Kidney (tissue), 14 donors: Measurements from ENCODE around the gene AUTS2. TPM values are rescaled to one million over a fixed set of nuclear protein-coding genes. Genes with fewer than 3 reads are reported as not detected.
A peak's percentile ranks its signal among the peaks of the same experiment; 100 is the strongest.

Experiments used
- DNase-seq, 5 donors: peaks; one replicate each; pipeline ENCODE4 v3.0.0-alpha.2; 2013 to 2020
- FAIRE-seq: peaks from 2 replicates; lab custom pipeline; 2012; peaks lifted over from hg19 to GRCh38; lab: Jason Lieb, UNC
- H3K27ac ChIP-seq, 2 donors: one replicate each; pipeline ENCODE4 v1.7.0; 2013; ENCODE audit warnings: low read depth in 2 of 2, low read length in 2 of 2, inconsistent platforms in 1 of 2
- H3K27me3 ChIP-seq: one replicate; pipeline ENCODE4 v1.7.1; 2013; ENCODE audit warnings: low read length, inconsistent platforms; ENCODE audit not compliant: control insufficient read depth, insufficient read depth
- H3K36me3 ChIP-seq, 3 donors: one replicate each; pipeline versions ENCODE4 v1.7.0 to v1.7.1; 2013; ENCODE audit warnings: low read length in 3 of 3, control low read depth in 1 of 3, inconsistent platforms in 1 of 3; ENCODE audit not compliant: insufficient read depth in 3 of 3, control insufficient read depth in 2 of 3
- H3K4me1 ChIP-seq, 3 donors: one replicate each; pipeline versions ENCODE4 v1.7.0 to v1.7.1; 2013; ENCODE audit warnings: low read length in 3 of 3, inconsistent platforms in 1 of 3, low read depth in 1 of 3; ENCODE audit not compliant: control insufficient read depth in 2 of 3, insufficient read depth in 2 of 3
- H3K4me3 ChIP-seq, 3 donors: one replicate each; pipeline versions ENCODE4 v1.7.0 to v1.8.1; 2013; ENCODE audit warnings: low read length in 3 of 3, control low read depth in 1 of 3, inconsistent platforms in 1 of 3
- H3K9ac ChIP-seq, 3 donors: one replicate each; pipeline versions ENCODE4 v1.7.0 to v1.7.1; 2013; ENCODE audit warnings: low read length in 3 of 3, control low read depth in 1 of 3, inconsistent platforms in 1 of 3
- H3K9me3 ChIP-seq, 3 donors: one replicate each; pipeline versions ENCODE4 v1.7.0 to v1.7.1; 2013; ENCODE audit warnings: low read length in 3 of 3, control low read depth in 1 of 3, inconsistent platforms in 1 of 3; ENCODE audit not compliant: control insufficient read depth in 2 of 3, insufficient read depth in 1 of 3
- intact Hi-C: fragments of 100-400 bp; cut with DNase I; formaldehyde crosslinking; loops from one replicate; pipeline ENCODE4 v1.11.1; 2022
- polyA plus RNA-seq: library from polyadenylated mRNA; stranded (reverse); fragments of 350-450 nt; fragmentation: Illumina TruSeq; extraction: RNeasy Lipid Tissue Mini Kit (QIAGEN cat#74804); gene quantifications from one replicate; pipeline ENCODE4 v1.2.3, GENCODE V29; 2014; ENCODE audit warnings: low read depth, low replicate concordance; ENCODE audit not compliant: insufficient read depth
- total RNA-seq: library from RNA; stranded (reverse); fragmentation: NEBNext Ultra II Directional; extraction: Animal tissue kit (Norgen Biotek cat#: 25700); gene quantifications from one replicate; pipeline ENCODE4 v1.2.1, GENCODE V29; 2021
- TF ChIP-seq, protein P1 (sequence below): IDR thresholded peaks from 3 replicates; pipeline ENCODE4 v1.5.1; 2012; ENCODE audit warnings: mild to moderate bottlenecking, moderate library complexity, borderline replicate concordance; ENCODE audit not compliant: insufficient read depth; ENCODE audit errors: extremely low read depth
- donor health status: control.
- donor health status: control.
- donor health status: control.
- donor health status: control.
- donor health status: control.
- donor health status: DM: yes; HTN: yes; CAD: no.
- donor health status: Normal renal cell carcinoma (clear cell type).

Gene AUTS2
- total and polyA plus RNA-seq, 2 donors from 2014 or later = 5.2 to 33.8 TPM

DNA sequence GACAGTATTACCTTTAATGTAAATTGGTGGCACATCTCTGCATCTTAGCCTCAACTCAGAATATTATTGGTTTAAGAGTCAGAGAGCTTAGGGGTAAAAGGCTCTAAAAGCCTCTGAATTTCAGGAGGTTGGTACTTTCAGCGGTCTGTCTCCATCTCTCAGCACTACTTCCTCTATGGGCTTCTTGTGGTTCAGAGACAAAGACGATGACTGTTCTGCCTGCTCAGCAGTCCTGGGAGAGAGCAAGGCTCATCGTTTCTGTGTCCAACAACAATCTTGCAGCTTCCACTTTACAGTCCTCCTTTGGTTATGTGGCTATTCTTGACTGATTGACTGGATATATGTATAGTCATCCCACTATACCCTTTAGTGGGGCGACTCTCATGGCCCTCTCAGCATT lies 394.7 kb downstream of the AUTS2 start:
- no peaks in the 10 kb centered on the region for H3K9me3 ChIP-seq
- no peaks in the 10 kb centered on the region for H3K27me3 ChIP-seq
- DNase-seq (no peak), FAIRE-seq (no peak)
- H3K4me3 ChIP-seq = no peak overlapping the region
- no peaks in the 10 kb centered on the region for H3K4me1 ChIP-seq
- intact Hi-C loops = no loop called here
- H3K9ac ChIP-seq = no peak overlapping the region
- H3K27ac ChIP-seq = no peak overlapping the region
- H3K36me3 ChIP-seq = no peaks in the 10 kb centered on the region
- TF ChIP-seq, protein P1, sequence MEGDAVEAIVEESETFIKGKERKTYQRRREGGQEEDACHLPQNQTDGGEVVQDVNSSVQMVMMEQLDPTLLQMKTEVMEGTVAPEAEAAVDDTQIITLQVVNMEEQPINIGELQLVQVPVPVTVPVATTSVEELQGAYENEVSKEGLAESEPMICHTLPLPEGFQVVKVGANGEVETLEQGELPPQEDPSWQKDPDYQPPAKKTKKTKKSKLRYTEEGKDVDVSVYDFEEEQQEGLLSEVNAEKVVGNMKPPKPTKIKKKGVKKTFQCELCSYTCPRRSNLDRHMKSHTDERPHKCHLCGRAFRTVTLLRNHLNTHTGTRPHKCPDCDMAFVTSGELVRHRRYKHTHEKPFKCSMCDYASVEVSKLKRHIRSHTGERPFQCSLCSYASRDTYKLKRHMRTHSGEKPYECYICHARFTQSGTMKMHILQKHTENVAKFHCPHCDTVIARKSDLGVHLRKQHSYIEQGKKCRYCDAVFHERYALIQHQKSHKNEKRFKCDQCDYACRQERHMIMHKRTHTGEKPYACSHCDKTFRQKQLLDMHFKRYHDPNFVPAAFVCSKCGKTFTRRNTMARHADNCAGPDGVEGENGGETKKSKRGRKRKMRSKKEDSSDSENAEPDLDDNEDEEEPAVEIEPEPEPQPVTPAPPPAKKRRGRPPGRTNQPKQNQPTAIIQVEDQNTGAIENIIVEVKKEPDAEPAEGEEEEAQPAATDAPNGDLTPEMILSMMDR = no peak

DNA sequence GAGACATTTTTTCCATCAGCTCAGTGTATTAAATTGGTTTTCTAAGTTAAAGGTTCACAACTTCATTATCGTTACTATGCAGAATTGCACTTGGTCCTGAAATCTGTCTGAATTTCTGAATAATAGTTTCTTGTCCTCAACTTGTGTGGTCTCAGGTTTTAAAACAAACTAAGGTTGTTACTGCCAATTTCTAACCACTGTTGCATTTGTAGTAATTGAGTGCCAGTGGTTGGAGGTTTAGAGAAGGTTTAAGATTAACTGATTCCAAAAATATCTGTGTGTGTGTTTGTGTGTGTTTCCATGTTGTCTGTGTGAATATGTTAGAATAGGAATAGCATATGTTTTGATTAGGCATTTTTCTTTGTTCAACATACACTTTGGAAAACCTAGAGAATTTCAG lies 395.9 kb downstream of the AUTS2 start:
- Histone ChIP-seq H3K4me1 (no peaks in the 10 kb centered on the region), H3K27me3 (no peaks in the 10 kb centered on the region), H3K36me3 (no peaks in the 10 kb centered on the region), H3K4me3 (no peak overlapping the region), H3K9ac (no peak overlapping the region), H3K9me3 (no peaks in the 10 kb centered on the region), H3K27ac (no peak overlapping the region)
- intact Hi-C loops = no loop called here
- DNase-seq (no peak), FAIRE-seq (no peak)
- TF ChIP-seq, protein P1 = no peak

DNA sequence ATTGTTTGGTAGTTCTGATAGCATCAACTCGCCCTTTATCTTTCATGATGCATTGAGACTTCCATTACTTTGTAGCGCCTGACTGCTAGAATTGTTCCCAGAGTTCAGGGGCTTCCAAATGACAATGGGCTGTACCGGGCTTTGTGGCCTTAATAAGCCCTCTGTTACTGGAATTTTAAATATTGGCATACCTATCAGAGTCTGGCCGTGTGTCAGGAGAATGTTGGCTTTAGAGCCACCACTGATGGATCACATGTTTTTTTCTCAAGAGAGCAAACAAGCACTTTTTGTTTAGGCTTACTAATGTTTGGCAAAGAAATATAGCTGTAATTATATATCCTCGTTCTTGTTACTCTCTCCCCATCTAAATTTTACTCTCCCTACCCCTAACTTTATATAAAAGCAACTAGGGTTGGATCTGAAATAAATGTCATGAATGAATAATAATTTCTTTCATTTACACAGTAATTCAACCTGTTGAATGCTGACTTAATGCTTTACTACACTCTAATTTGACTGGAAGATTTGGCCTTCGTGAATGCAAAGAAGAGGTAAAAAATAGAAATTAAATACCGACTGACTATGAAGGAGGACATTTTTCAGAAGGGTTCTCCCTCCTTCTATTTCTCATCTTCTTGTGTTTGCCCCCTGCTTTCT lies 396.7 kb downstream of the AUTS2 start:
- no peak overlapping the region for H3K4me3 ChIP-seq
- H3K4me1 ChIP-seq = no peaks in the 10 kb centered on the region
- H3K36me3 ChIP-seq = no peaks in the 10 kb centered on the region
- H3K27ac ChIP-seq = no peak overlapping the region
- H3K9ac ChIP-seq = no peak overlapping the region
- no peaks in the 10 kb centered on the region for H3K27me3 ChIP-seq
- FAIRE-seq = no peak
- H3K9me3 ChIP-seq = no peaks in the 10 kb centered on the region
- TF ChIP-seq, protein P1 = no peak
- intact Hi-C loops = no loop called here
- DNase-seq = peak in 1 of 5 donors; percentile 64

DNA sequence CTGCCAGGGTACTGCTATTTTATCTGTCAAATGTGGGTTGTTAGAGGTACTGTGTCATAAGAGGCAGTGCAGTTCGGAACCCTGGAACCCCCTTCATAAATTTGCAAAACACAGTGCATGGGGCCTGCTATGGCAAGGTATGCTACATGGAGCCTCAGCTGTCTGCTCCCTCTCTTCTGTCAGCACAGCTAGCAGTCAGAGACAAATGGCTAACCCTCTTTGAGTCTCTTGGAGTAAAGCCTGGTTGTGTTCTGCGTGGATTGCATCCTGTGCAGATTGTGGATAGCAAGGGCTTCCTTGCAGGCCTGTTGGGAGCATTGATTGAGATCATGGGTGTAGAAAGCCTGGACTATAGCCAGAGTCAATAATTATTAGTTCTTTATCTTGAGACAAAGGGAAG lies 397.8 kb downstream of the AUTS2 start:
- no peaks in the 10 kb centered on the region for H3K36me3 ChIP-seq
- no peak overlapping the region for H3K9ac ChIP-seq
- H3K27me3 ChIP-seq = no peaks in the 10 kb centered on the region
- H3K9me3 ChIP-seq = no peaks in the 10 kb centered on the region
- intact Hi-C loops = no loop called here
- peak in 1 of 5 donors; percentile 21 for DNase-seq
- no peak overlapping the region for H3K4me3 ChIP-seq
- no peak overlapping the region for H3K27ac ChIP-seq
- FAIRE-seq = no peak
- no peaks in the 10 kb centered on the region for H3K4me1 ChIP-seq
- TF ChIP-seq, protein P1 = no peak
